Stimulated activated CD8-positive, alpha-beta memory T cell treated with anti-CD3 and anti-CD28 coated beads, Interleukin-4, amount 100 ng/mL, for 24 hours (primary cell): ENCODE measurements around the gene MED26.

ENCODE experiments used
- DNase-seq: peaks from one replicate; pipeline ENCODE4 v3.0.0-alpha.2; 2020; ENCODE audit warnings: low read depth

MED26 gene

GRCh38 chr19:16589917-16590316 lies 38.1 kb downstream of the MED26 start:
- no peak for DNase-seq

GRCh38 chr19:16588824-16589577 lies 39.0 kb downstream of the MED26 start:
- DNase-seq, result no peak

GRCh38 chr19:16587833-16588823 lies 39.9 kb downstream of the MED26 start:
- peak; percentile 41 for DNase-seq

DNA sequence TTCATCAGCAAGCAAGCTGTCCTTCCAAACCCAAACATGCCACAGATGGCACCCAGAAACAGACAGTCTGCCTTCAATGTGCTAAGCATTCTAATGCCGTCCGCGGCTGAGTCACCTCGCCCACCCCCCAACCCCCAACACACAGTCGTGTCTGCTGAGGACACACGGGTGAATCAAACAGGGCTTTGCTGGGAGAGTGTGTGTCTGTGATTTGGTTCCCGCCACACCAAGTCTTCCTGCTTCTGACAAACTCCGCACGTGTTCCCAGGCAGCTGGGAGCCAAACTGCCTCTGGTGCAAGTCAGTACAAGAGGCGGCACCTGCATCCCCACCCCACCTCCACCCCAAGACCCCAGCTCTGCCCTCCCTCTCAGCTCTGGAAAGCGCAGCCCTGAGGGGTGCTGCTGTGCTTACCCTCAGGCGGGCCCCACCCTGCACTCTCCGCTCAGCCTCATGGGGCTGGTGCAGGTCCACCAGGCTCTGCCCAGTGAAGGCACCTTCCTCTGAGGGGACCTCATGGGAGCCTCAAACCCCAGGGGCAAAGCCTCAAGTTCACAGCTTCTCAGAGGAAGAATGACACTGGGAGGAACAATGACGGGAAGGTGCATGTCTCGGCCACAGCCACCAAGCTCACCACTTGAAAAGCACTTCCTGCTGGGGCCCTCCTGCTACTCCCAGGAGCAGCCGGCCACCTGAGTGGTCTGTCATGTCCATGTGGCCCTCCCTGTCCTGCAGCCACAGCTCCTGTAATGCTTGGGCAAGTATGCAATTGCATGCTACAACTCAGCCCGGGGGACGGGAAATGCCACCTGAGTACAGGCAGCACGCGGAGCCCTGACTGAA lies 40.8 kb downstream of the MED26 start:
- peak; percentile 39 for DNase-seq

GRCh38 chr19:16586477-16586871 lies 41.5 kb downstream of the MED26 start:
- no peak for DNase-seq

- no peak for DNase-seq
Observed at GRCh38 chr19:16585808-16586476, 42.1 kb downstream of the MED26 start.

DNA sequence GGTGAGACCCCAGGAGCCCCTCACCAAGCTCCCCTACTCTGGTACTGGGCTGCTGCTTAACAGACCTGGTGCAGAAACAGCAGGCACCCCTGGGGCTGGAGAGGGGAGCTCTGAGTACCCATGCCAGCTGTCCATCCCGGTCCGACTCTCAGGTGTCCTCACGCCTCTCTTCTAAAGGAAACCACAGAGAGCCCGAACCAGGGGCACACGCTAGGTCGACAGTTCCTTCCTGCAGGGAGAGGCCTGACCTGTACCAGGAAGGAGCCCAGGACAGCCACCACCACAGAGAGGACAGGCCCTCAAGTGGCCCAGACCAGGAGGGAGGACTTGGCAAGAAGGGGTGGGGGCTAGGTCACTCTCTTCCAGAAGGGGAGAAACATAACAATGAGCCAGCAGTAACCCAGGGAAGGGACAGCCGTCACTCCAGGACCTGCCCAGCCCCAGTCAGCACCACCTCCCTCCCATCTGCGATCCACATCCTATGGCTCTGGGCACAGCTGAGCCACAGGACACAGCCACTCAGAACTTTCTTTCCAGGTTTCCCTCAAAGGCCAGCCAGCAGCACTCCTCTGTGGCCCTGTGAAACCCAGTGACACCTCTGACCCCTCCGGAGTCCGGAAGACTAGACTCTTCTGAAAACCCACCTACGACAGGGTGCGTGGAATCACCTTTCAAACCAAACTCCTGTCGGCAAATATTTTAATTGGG lies 42.8 kb downstream of the MED26 start:
- no peak for DNase-seq

DNA sequence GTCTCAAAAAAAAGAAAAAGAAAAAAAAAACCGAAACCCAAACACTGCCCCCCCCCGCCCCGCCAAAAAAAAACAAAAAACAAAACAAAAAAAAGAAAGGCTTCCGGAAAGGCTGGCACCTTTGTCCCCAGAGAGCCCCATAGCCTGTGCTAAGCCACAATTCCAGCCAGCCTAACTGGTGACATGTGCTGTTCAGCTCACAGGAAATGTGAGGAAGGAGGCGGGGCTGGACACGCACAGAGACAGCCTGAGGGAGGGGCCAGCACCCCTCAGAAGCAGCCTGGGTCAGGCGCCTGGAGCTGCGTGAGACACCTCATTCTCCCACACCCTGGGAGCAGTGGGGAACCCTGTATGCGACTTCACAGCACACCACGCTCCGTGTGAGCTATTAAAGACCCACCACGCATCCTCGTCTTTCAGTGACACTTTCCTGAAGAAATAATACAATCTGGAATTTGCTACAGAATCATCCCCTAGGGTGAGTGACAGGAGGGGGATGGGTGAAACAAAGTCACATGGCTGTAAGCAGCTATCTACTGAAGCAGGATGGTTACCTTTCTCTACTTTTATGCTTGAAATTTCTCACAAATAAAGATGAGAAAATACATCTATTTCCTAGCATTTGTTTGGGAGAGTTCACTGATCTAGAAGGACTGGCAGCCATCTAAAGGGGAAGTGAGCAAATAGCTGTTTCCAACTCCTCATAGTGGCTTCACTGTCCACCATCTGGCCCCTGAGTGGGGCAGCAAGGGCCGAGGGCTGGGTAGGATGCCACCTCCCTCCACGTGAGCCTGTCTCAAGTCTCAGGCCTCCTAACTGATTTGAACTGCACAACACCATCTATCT lies 43.5 kb downstream of the MED26 start:
- peak; percentile 85 for DNase-seq

- no peak for DNase-seq
Observed at GRCh38 chr19:16582486-16583261, 45.3 kb downstream of the MED26 start.

DNA sequence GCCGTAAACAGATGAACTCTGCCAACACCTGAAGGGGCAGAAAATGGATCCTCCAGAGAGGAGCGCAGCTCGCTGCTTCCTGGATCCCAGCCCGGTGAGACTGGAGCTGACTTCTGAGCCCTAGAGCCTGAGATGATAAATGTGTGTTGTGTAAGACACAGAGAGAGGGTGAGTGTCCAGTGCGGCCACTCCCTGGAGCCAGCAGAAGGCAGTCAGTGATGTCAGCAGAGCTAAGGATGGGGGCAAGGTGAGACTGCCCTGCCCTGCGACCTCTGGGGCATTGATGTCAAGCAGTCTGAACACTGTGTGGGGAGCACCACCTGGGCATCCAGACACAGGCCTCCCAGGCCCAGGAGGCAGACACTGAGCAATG lies 46.0 kb downstream of the MED26 start:
- DNase-seq, result no peak

DNA sequence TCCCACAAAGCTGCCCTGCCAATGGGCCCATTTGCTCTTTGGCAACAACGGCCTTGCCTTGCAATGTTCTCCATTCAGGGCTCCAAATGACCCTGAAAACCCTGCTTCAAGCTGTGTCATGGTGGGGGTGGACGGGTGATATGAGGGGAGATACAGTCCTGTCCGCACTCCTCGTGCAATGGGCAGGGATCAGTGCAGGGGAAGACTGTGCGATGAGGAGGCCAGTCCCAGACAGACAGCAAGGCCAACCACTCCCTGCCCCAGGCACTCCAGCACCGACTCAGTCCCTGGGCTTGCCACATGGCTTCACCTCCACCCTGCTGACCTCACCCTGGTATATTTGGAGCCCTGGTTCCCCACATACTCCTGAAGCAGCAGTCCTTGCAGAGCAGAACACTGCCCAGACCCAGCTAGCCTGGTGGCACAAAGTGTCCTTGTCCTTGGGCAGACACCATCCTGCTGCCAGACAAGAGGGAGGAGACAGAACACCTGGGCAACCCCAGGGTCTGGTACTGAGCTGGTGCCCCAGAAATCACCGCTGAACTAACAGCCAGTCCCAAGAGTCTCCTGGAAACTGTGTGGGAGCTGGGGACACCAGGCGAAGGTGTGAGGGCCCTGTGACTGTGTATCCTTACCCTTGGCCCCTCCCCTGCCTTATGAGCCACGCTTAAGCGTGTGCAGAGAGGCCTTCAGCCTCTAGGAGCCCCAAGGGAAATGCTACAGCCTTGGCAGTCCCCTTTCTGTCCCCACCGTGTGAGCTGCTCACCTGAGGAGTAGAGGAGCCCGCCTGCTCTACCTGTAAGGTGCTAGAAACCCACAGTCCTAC lies 46.6 kb downstream of the MED26 start:
- no peak for DNase-seq

DNA sequence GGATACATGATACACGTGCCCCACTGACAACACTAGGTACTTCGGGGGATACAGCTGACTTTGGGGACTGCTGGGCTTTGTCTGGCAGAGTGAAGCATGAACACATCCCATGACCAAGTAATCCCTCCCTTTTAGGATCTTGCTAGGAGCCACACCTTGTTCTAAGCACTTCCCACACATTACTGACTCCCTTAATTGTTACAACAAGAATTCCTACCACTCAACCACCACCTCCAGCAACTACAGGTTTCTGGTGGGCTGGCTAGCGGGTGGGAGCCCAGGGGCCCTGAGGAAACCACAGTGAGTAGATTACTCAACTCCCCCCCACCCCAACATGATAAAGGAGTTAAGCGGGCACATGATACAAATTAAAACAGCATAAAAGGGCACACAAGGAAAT lies 48.6 kb downstream of the MED26 start:
- DNase-seq, result no peak

- DNase-seq, result no peak
Observed at GRCh38 chr19:16577531-16577985, 50.4 kb downstream of the MED26 start.

GRCh38 chr19:16576690-16577530 lies 51.1 kb downstream of the MED26 start:
- no peak for DNase-seq

DNA sequence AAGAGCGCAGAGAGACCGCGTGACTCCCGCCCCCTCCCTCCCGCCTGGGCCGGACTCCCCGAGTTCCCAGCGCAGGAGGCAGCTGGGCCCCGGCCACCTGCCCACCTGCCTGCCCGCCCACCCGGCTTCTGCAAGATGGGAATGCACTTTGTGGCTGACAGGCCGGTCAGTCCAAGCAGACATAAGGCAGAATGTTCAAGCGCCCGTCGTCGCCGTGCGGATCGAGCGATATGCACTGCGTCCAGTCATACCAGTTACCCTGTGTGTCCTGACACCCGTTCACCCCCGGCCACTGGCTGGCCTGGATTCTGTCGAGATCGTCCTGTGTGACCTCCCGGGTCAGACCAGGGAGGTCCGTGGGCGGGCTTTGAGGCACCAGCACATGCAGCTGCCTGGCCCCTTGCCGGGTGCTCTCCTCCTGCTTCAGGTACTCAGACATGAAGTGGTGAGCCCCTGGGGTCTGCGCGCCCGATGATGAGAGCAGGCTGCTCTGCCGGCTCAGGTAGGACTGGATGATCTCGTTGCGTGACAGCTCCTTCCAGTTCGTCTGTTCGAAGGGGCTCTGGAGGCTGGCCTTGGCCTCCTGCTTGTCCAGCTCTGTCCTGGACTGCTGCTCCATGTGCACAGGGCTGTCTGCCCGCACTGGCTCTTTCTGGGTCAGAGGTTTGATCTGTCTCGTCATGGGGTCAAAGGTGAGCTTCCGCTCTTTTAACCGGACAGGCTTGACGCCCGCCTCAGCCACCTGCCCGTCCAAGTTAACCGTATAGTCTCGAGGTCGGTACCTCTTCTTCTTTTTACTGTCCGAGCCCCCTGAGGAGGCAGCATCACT lies 51.9 kb downstream of the MED26 start:
- no peak for DNase-seq

- no peak for DNase-seq
Observed at GRCh38 chr19:16575282-16575681, 52.7 kb downstream of the MED26 start.
